ENCODE measurements around the gene DRG1.

The DRG1 gene

DNA sequence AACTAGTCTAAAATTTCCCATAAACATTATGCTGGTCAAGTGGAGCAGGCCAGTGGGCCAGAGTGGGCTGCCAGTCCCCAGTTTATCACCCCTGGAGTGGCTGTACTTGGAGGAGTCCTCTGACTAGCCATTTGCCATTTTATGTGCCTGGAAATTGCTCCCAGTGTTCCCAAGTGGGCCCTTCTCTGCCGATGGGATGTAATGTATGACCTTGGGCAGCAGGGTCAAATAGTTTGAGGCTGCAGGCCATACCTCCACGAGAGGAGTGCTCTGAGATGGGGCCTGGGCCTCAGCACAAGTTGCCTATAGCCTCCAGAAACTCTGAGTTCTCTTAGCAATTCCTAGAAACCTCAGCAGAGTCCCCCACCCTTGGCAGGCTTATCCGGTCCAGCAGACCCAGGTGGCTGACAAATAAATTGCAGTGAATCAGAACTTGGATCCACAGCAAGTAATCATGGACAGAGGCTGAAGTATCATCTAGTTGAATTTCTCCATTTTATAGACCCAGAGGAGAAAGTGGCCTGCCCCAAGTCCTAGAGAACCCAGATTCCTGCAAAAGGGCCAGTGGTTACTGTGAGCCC, 35.4 kb upstream of the DRG1 start:
- no peak for TF ChIP-seq CTCF (IDR thresholded peaks at IDR 0.05; ENCODE audit: low read length, missing control alignments)
- no peak for DNase-seq (ENCODE audit: low read depth)
- no peak overlapping the region for H3K4me3 ChIP-seq (replicated peaks; ENCODE audit: low read depth, low read length)

GRCh38 chr22:31367426-31367825, 32.0 kb upstream of the DRG1 start:
- TF ChIP-seq CTCF (IDR thresholded peaks at IDR 0.05; ENCODE audit: low read length, missing control alignments), result no peak
- H3K4me3 ChIP-seq (replicated peaks; ENCODE audit: low read depth, low read length), result no peak overlapping the region
- DNase-seq (ENCODE audit: low read depth), result no peak

GRCh38 chr22:31377612-31378011, 21.8 kb upstream of the DRG1 start:
- TF ChIP-seq CTCF (IDR thresholded peaks at IDR 0.05; ENCODE audit: low read length, missing control alignments), result no peak
- H3K4me3 ChIP-seq (replicated peaks; ENCODE audit: low read depth, low read length), result no peak overlapping the region
- DNase-seq (ENCODE audit: low read depth), result peak; percentile 70

- DNase-seq (ENCODE audit: low read depth), result peak; percentile 89
- no peak overlapping the region for H3K4me3 ChIP-seq (replicated peaks; ENCODE audit: low read depth, low read length)
- TF ChIP-seq CTCF (IDR thresholded peaks at IDR 0.05; ENCODE audit: low read length, missing control alignments), result no peak
Measured at GRCh38 chr22:31378123-31378522, 21.3 kb upstream of the DRG1 start.

DNA sequence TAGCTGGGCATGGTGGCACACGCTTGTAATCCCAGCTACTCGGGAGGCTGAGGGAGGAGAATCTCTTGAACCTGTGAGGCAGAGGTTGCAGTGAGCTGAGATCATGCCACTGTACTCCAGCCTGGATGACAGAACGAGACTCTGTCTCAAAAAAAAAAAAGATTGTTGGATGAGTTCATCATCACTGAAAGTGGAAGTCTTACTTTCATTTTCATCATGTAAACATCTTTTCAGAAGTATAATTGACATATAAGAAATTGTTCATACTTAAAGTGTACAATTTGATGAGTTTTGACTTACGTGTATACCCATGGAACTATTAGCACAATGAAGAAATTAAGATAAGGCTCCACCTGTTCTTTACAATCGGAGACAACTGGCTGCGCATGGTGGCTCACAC, 20.8 kb upstream of the DRG1 start:
- H3K4me3 ChIP-seq (replicated peaks; ENCODE audit: low read depth, low read length), result peak overlapping the region; percentile 12
- peak; percentile 15 for DNase-seq (ENCODE audit: low read depth)

DNA sequence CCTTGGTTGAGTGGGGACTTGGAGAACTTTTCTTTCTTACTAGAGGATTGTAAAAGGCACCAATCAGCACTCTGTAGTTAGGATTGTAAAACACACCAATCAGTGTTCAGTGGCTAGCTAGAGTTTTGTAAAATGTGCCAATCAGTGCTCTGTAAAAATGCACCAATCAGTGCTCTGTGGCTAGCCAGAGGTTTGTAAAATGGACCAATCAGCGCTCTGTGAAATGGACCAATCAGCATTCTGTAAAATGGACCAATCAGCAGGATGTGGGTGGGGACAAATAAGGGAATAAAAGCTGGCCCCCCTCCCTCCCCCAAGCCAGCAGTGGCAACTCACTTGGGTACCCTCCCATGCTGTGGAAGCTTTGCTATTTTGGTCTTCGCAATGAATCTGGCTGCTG, 5.5 kb upstream of the DRG1 start:
- no peak for DNase-seq (ENCODE audit: low read depth)
- TF ChIP-seq CTCF (IDR thresholded peaks at IDR 0.05; ENCODE audit: low read length, missing control alignments), result no peak

GRCh38 chr22:31394326-31394725, 5.1 kb upstream of the DRG1 start:
- DNase-seq (ENCODE audit: low read depth), result no peak
- H3K4me3 ChIP-seq (replicated peaks; ENCODE audit: low read depth, low read length), result no peak overlapping the region
- no peak for TF ChIP-seq CTCF (IDR thresholded peaks at IDR 0.05; ENCODE audit: low read length, missing control alignments)

More for the DNA sequence above, 5.5 kb upstream of the DRG1 start:
- H3K4me3 ChIP-seq (replicated peaks; ENCODE audit: low read depth, low read length), result no peak overlapping the region

All from fibroblast of pulmonary artery (primary cell).